CD14-positive monocyte (primary cell): ENCODE measurements around the gene SLC5A12. TPM values are rescaled to one million over a fixed set of nuclear protein-coding genes. Genes with fewer than 3 reads are reported as not detected.

Source experiments
- DNase-seq, 3 donors: peaks; one replicate each; pipeline ENCODE4 v3.0.0-alpha.2; 2011 to 2022
- H2AFZ ChIP-seq: 2 replicates; pipeline ENCODE4 v1.6.0; 2012; ENCODE audit warnings: mild to moderate bottlenecking, low read depth, low read length, inconsistent platforms; ENCODE audit not compliant: insufficient read depth, poor library complexity, severe bottlenecking
- H3K27ac ChIP-seq, 2 donors: 1 replicate in 1 of 2; 2 replicates in 1 of 2; pipeline ENCODE4 v1.5.1; 2012 to 2013; ENCODE audit warnings: low read length in 2 of 2, control low read depth in 1 of 2, inconsistent platforms in 1 of 2, low read depth in 1 of 2, mild to moderate bottlenecking in 1 of 2
- H3K27me3 ChIP-seq, 2 donors: one replicate each; pipeline versions ENCODE4 v1.6.0 to v1.6.1; 2011 to 2013; ENCODE audit warnings: low read length in 2 of 2; ENCODE audit not compliant: control insufficient read depth in 2 of 2, insufficient read depth in 2 of 2
- H3K36me3 ChIP-seq, 2 donors: replicated peaks in 1 of 2; 1 replicate in 1 of 2; 2 replicates in 1 of 2; pipeline versions ENCODE4 v1.5.1 to v1.6.1; 2012 to 2013; ENCODE audit warnings: low read length in 2 of 2, control low read depth in 1 of 2, inconsistent platforms in 1 of 2, mild to moderate bottlenecking in 1 of 2; ENCODE audit not compliant: insufficient read depth in 2 of 2, control insufficient read depth in 1 of 2
- H3K4me1 ChIP-seq, 2 donors: 1 replicate in 1 of 2; 2 replicates in 1 of 2; pipeline versions ENCODE4 v1.5.1 to v1.6.1; 2012 to 2013; ENCODE audit warnings: low read length in 2 of 2, control low read depth in 1 of 2, inconsistent platforms in 1 of 2, mild to moderate bottlenecking in 1 of 2, moderate library complexity in 1 of 2; ENCODE audit not compliant: insufficient read depth in 2 of 2, control insufficient read depth in 1 of 2
- H3K4me2 ChIP-seq: replicated peaks from 2 replicates; pipeline ENCODE3; 2012; ENCODE audit warnings: low read length, moderate library complexity, mild to moderate bottlenecking; ENCODE audit not compliant: poor library complexity, severe bottlenecking; ENCODE audit errors: extremely low read depth
- H3K4me3 ChIP-seq, 3 experiments: fragments of 200-600 bp in 1 of 3; sonication (generic) in 1 of 3; replicated peaks in 1 of 3; 1 replicate in 2 of 3; 2 replicates in 1 of 3; pipeline ENCODE4 v1.5.1; 2011 to 2013; ENCODE audit warnings: low read length in 3 of 3, mild to moderate bottlenecking in 3 of 3, control low read depth in 2 of 3, low read depth in 2 of 3, inconsistent platforms in 1 of 3, moderate library complexity in 1 of 3
- H3K79me2 ChIP-seq: 2 replicates; pipeline ENCODE4 v1.6.0; 2012; ENCODE audit warnings: mild to moderate bottlenecking, control low read depth, inconsistent platforms, low read length, moderate library complexity; ENCODE audit not compliant: insufficient read depth
- H3K9ac ChIP-seq: 2 replicates; pipeline ENCODE4 v1.6.0; 2017; ENCODE audit warnings: low read length, mild to moderate bottlenecking; ENCODE audit not compliant: insufficient read depth, poor library complexity, severe bottlenecking
- H3K9me3 ChIP-seq, 2 donors: replicated peaks in 1 of 2; 1 replicate in 1 of 2; 2 replicates in 1 of 2; pipeline versions ENCODE4 v1.5.1 to v1.6.1; 2012 to 2013; ENCODE audit warnings: low read length in 2 of 2, control low read depth in 1 of 2; ENCODE audit not compliant: control insufficient read depth in 1 of 2, insufficient read depth in 1 of 2
- H4K20me1 ChIP-seq: 2 replicates; pipeline ENCODE4 v1.6.0; 2012; ENCODE audit warnings: mild to moderate bottlenecking, low read length, control low read depth, moderate library complexity; ENCODE audit not compliant: insufficient read depth
- H3K27ac Mint-ChIP-seq, 7 donors: one replicate each; pipeline ENCODE4 v1.8.0; 2020; ENCODE audit warnings: mild to moderate bottlenecking in 7 of 7, mixed read lengths in 7 of 7, moderate library complexity in 6 of 7, inconsistent platforms in 2 of 7
- H3K27me3 Mint-ChIP-seq, 3 donors: one replicate each; pipeline ENCODE4 v1.8.0; 2021 to 2022; ENCODE audit warnings: low read depth in 3 of 3, mild to moderate bottlenecking in 3 of 3, mixed read lengths in 3 of 3, moderate library complexity in 3 of 3, inconsistent platforms in 1 of 3
- H3K36me3 Mint-ChIP-seq, 2 donors: one replicate each; pipeline ENCODE4 v1.8.0; 2020; ENCODE audit warnings: mixed read lengths in 2 of 2, inconsistent platforms in 1 of 2, mild to moderate bottlenecking in 1 of 2
- H3K4me1 Mint-ChIP-seq: one replicate; pipeline ENCODE4 v1.8.0; 2020; ENCODE audit warnings: mild to moderate bottlenecking, mixed read lengths
- H3K4me3 Mint-ChIP-seq, 2 donors: one replicate each; pipeline ENCODE4 v1.8.0; 2020; ENCODE audit warnings: mild to moderate bottlenecking in 2 of 2, mixed read lengths in 2 of 2, moderate library complexity in 1 of 2
- H3K9me3 Mint-ChIP-seq, 7 donors: one replicate each; pipeline ENCODE4 v1.8.0; 2020 to 2022; ENCODE audit warnings: mixed read lengths in 7 of 7, mild to moderate bottlenecking in 6 of 7, moderate library complexity in 6 of 7, inconsistent platforms in 2 of 7
- WGBS: methylation state at CpG from one replicate; pipeline ENCODE4 v1.1.5; 2013; ENCODE audit warnings: missing lambda C conversion rate; ENCODE audit not compliant: insufficient coverage; 5-methylcytosine and 5-hydroxymethylcytosine counted together
- intact Hi-C, 2 donors: fragments of 100-400 bp; cut with micrococcal nuclease; formaldehyde crosslinking; loops; one replicate each; pipeline versions ENCODE4 v1.15.0 to v1.15.1; 2023
- polyA plus RNA-seq, 3 donors: library from polyadenylated mRNA; depleted of rRNA in 1 of 3; unstranded in 2 of 3; stranded (reverse) in 1 of 3; fragments of 300-500 nt in 2 of 3; fragments of >200 nt in 1 of 3; fragmentation: Illumina TruSeq in 2 of 3; gene quantifications; 1 replicate in 2 of 3; 2 replicates in 1 of 3; pipeline ENCODE4 v1.2.3, GENCODE V29; 2012 to 2021
- TF ChIP-seq, protein P1 (sequence below): fragments of 200-600 bp; IDR thresholded peaks from one replicate; pipeline ENCODE4 v1.8.0; 2022; ENCODE audit warnings: antibody characterized with exemption, mild to moderate bottlenecking

Gene SLC5A12
- polyA plus RNA-seq, 3 donors, result not detected

DNA sequence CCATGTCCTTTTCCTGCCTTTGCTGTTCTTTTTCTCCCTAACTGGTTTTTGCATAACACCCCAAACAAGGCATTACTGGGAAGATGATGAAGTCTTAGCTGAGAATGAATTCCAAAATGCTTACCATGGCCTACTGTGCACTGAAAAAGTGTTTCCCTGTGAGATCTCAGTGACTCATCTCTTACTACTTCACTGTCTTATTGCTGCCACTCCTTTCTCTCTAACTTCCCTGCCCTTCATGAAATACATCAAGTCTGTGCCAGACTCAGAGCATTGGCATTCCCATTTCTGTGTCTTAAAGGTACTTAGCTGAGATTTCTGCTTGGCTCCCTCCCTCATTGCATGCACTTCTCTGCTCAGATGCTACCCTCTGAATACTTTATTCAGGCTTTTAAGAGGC, 100.7 kb downstream of the SLC5A12 start:
- no peaks in the 10 kb centered on the region for H3K36me3 Mint-ChIP-seq
- Histone ChIP-seq H3K4me2 (no peak overlapping the region), H3K27ac (no peak overlapping the region), H3K9ac (no peak overlapping the region), H3K4me1 (no peaks in the 10 kb centered on the region), H4K20me1 (no peaks in the 10 kb centered on the region), H3K9me3 (no peaks in the 10 kb centered on the region), H3K79me2 (no peaks in the 10 kb centered on the region), H2AFZ (no peak overlapping the region), H3K27me3 (no peaks in the 10 kb centered on the region), H3K4me3 (no peak overlapping the region), H3K36me3 (no peaks in the 10 kb centered on the region)
- TF ChIP-seq, protein P1, sequence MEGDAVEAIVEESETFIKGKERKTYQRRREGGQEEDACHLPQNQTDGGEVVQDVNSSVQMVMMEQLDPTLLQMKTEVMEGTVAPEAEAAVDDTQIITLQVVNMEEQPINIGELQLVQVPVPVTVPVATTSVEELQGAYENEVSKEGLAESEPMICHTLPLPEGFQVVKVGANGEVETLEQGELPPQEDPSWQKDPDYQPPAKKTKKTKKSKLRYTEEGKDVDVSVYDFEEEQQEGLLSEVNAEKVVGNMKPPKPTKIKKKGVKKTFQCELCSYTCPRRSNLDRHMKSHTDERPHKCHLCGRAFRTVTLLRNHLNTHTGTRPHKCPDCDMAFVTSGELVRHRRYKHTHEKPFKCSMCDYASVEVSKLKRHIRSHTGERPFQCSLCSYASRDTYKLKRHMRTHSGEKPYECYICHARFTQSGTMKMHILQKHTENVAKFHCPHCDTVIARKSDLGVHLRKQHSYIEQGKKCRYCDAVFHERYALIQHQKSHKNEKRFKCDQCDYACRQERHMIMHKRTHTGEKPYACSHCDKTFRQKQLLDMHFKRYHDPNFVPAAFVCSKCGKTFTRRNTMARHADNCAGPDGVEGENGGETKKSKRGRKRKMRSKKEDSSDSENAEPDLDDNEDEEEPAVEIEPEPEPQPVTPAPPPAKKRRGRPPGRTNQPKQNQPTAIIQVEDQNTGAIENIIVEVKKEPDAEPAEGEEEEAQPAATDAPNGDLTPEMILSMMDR, result no peak
- intact Hi-C loops, result no loop called here
- no peak for DNase-seq
- peaks cover 0 to 4% (median 0%) of the 10 kb centered on the region in 7 donors for H3K9me3 Mint-ChIP-seq
- H3K4me3 Mint-ChIP-seq, result no peak overlapping the region
- H3K27me3 Mint-ChIP-seq, result peaks cover 0 to 2% (median 0%) of the 10 kb centered on the region in 3 donors
- no peaks in the 10 kb centered on the region for H3K4me1 Mint-ChIP-seq
- no peak overlapping the region for H3K27ac Mint-ChIP-seq

DNA sequence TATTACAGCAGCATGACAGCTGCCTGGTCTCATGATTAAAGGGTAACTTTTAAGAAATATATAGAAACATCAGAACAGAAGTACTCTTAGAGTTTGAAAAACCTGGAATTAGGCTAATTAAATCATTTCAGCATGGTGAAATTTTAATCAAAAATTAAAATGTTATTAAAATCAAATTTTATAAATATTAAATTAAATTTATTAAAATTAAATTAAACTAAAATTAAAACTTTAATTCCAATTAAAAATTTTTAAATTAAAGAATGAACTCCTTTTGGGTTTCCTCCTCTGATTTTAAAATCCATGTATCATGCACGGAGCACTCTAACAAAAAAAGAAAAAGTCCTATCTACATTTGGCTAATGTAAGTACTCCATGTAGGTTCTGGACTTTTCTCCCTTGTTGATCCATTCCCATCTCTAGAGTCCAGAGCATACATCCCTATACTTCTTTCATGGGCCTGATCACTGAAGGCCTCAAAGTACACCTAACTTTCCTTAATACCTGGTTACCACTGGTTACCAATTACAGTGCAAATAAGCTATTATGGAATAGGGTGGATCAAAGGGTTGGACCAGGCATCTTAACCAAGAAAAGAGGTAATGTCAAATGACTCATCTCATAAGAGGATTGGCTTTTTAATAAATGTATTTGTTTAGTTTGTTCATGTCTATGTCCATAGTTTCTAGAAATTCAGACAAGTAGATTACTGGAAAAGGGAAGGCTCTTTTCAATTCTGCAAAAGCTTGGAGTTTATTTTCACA, 101.4 kb downstream of the SLC5A12 start:
- Histone ChIP-seq H3K4me2 (no peak overlapping the region), H3K79me2 (no peaks in the 10 kb centered on the region), H3K4me1 (no peaks in the 10 kb centered on the region), H3K36me3 (no peaks in the 10 kb centered on the region), H3K9ac (no peak overlapping the region), H2AFZ (no peak overlapping the region), H3K9me3 (no peaks in the 10 kb centered on the region), H3K27me3 (no peaks in the 10 kb centered on the region), H3K4me3 (no peak overlapping the region), H3K27ac (no peak overlapping the region), H4K20me1 (no peaks in the 10 kb centered on the region)
- no peak overlapping the region for H3K4me3 Mint-ChIP-seq
- no peaks in the 10 kb centered on the region for H3K4me1 Mint-ChIP-seq
- no peak overlapping the region for H3K27ac Mint-ChIP-seq
- DNase-seq, result no peak
- H3K9me3 Mint-ChIP-seq, result peaks cover 0 to 4% (median 0%) of the 10 kb centered on the region in 7 donors
- TF ChIP-seq, protein P1, result no peak
- peaks cover 0 to 2% (median 0%) of the 10 kb centered on the region in 3 donors for H3K27me3 Mint-ChIP-seq
- intact Hi-C loops, result no loop called here
- no peaks in the 10 kb centered on the region for H3K36me3 Mint-ChIP-seq
- 100% methylated on average over 1 of the region's 1 CpG for WGBS
